T47D (cell line): Measurements from ENCODE around the gene CCNY.
"Not testable (repeated sequence)": the region's sequence is repeated elsewhere in the genome, so short reads cannot be mapped to it uniquely, and the experiment has no call there.

ENCODE experiments used
- DNase-seq, 2 experiments: peaks; one replicate each; pipeline versions ENCODE4 v3.0.0 to v3.0.0-alpha.2; 2011 to 2012; ENCODE audit warnings: low read depth in 1 of 2, low spot score in 1 of 2
- JUND ChIP-seq: IDR thresholded peaks from 2 replicates; pipeline ENCODE4 v1.6.1; 2012; ENCODE audit warnings: low read depth
- in situ Hi-C: cut with HindIII; loops from 2 replicates; pipeline ENCODE4 v1.10.0; 2016; ENCODE audit warnings: low sequenced_read_pairs, low pct_unique_long_range_greater_than_20kb

The CCNY gene

GRCh38 chr10:35353805-35354204 is 17.5 kb downstream of the CCNY start:
- no peak for TF ChIP-seq JUND
- in situ Hi-C loops, result no loop called here

GRCh38 chr10:35354257-35354656 is 17.9 kb downstream of the CCNY start:
- DNase-seq, in situ Hi-C loops: not testable (repeated sequence)

More at GRCh38 chr10:35353805-35354204, 17.5 kb downstream of the CCNY start:
- DNase-seq, result no peak

- in situ Hi-C loops, result no loop called here
- DNase-seq, result no peak
- no peak for TF ChIP-seq JUND
Measured at GRCh38 chr10:35355971-35356724, 19.8 kb downstream of the CCNY start.

- TF ChIP-seq JUND, result no peak
- DNase-seq, result no peak
- in situ Hi-C loops, result no loop called here
Measured at GRCh38 chr10:35356725-35357092, 20.4 kb downstream of the CCNY start.

- DNase-seq, result no peak
- in situ Hi-C loops, result no loop called here
- TF ChIP-seq JUND, result no peak
Measured at GRCh38 chr10:35359056-35359455, 22.7 kb downstream of the CCNY start.

GRCh38 chr10:35359873-35360272 is 23.6 kb downstream of the CCNY start:
- DNase-seq, result no peak
- no peak for TF ChIP-seq JUND
- in situ Hi-C loops, result no loop called here

GRCh38 chr10:35362701-35363350 is 26.5 kb downstream of the CCNY start:
- in situ Hi-C loops, result no loop called here
- TF ChIP-seq JUND, result no peak
- no peak for DNase-seq

GRCh38 chr10:35363587-35363986 is 27.3 kb downstream of the CCNY start:
- in situ Hi-C loops, result no loop called here
- no peak for DNase-seq
- no peak for TF ChIP-seq JUND

GRCh38 chr10:35364808-35365207 is 28.5 kb downstream of the CCNY start:
- TF ChIP-seq JUND, result no peak
- in situ Hi-C loops, result no loop called here
- no peak for DNase-seq

GRCh38 chr10:35365994-35366393 is 29.7 kb downstream of the CCNY start:
- no peak for TF ChIP-seq JUND
- DNase-seq, result no peak
- in situ Hi-C loops, result no loop called here

- no peak for DNase-seq
- no peak for TF ChIP-seq JUND
- in situ Hi-C loops, result no loop called here
Measured at GRCh38 chr10:35367107-35367859, 31.0 kb downstream of the CCNY start.

- DNase-seq, result no peak
- in situ Hi-C loops, result no loop called here
- no peak for TF ChIP-seq JUND
Measured at GRCh38 chr10:35367982-35368381, 31.7 kb downstream of the CCNY start.

GRCh38 chr10:35368485-35369048 is 32.3 kb downstream of the CCNY start:
- in situ Hi-C loops, result no loop called here
- no peak for DNase-seq
- TF ChIP-seq JUND, result no peak
